Common myeloid progenitor, CD34-positive (primary cell): ENCODE data around the gene LSM11.

Source experiments
- CTCF ChIA-PET: fragments of 350-600 bp; sonication (Branson Sonifier 250); formaldehyde crosslinking; loops from one replicate; lab custom pipeline; 2021; ENCODE audit warnings: antibody characterized with exemption; lab: Charles Lee
- POLR2A ChIA-PET: fragments of 350-600 bp; sonication (Branson Sonifier 250); formaldehyde crosslinking; loops from one replicate; lab custom pipeline; 2021; ENCODE audit warnings: antibody characterized with exemption; lab: Charles Lee
- DNase-seq, 3 donors: peaks; one replicate each; pipeline versions ENCODE4 v3.0.0 to v3.0.0-alpha.2; 2013
- H3K27ac ChIP-seq, 2 experiments: 1 replicate in 1 of 2; 2 replicates in 1 of 2; pipeline ENCODE4 v1.7.0; 2013; ENCODE audit warnings: inconsistent platforms in 2 of 2, low read length in 2 of 2, mild to moderate bottlenecking in 2 of 2, low read depth in 1 of 2, moderate library complexity in 1 of 2; ENCODE audit not compliant: severe bottlenecking in 2 of 2, insufficient read depth in 1 of 2, poor library complexity in 1 of 2
- H3K27me3 ChIP-seq, 5 experiments: replicated peaks in 2 of 5; 1 replicate in 3 of 5; 2 replicates in 2 of 5; pipeline versions ENCODE4 v1.6.1 to v1.7.0; 2013; ENCODE audit warnings: low read length in 4 of 5, mild to moderate bottlenecking in 2 of 5, moderate library complexity in 2 of 5, inconsistent platforms in 1 of 5; ENCODE audit not compliant: insufficient read depth in 5 of 5, control insufficient read depth in 4 of 5
- H3K36me3 ChIP-seq, 4 experiments: 1 replicate in 2 of 4; 2 replicates in 2 of 4; pipeline versions ENCODE4 v1.6.1 to v1.7.0; 2013; ENCODE audit warnings: low read length in 3 of 4, control low read depth in 1 of 4, mild to moderate bottlenecking in 1 of 4; ENCODE audit not compliant: control insufficient read depth in 4 of 4, insufficient read depth in 4 of 4
- H3K4me1 ChIP-seq, 4 experiments: 1 replicate in 3 of 4; 2 replicates in 1 of 4; pipeline versions ENCODE4 v1.6.1 to v1.7.1; 2013; ENCODE audit warnings: low read length in 3 of 4, mild to moderate bottlenecking in 3 of 4, control low read depth in 1 of 4, inconsistent platforms in 1 of 4, moderate library complexity in 1 of 4; ENCODE audit not compliant: control insufficient read depth in 4 of 4, insufficient read depth in 4 of 4; ENCODE audit errors: control extremely low read depth in 1 of 4
- H3K4me3 ChIP-seq, 7 experiments: 1 replicate in 4 of 7; 2 replicates in 3 of 7; pipeline versions ENCODE4 v1.5.1 to v1.7.0; 2013; ENCODE audit warnings: mild to moderate bottlenecking in 7 of 7, low read length in 6 of 7, moderate library complexity in 6 of 7, inconsistent platforms in 2 of 7, low read depth in 2 of 7, control low read depth in 1 of 7; ENCODE audit not compliant: insufficient read depth in 4 of 7, control insufficient read depth in 1 of 7; ENCODE audit errors: extremely low read depth in 1 of 7
- H3K9me3 ChIP-seq, 5 experiments: 1 replicate in 4 of 5; 2 replicates in 1 of 5; pipeline versions ENCODE4 v1.6.1 to v1.7.1; 2013; ENCODE audit warnings: low read length in 4 of 5, mild to moderate bottlenecking in 2 of 5, inconsistent platforms in 1 of 5, low read depth in 1 of 5, moderate library complexity in 1 of 5; ENCODE audit not compliant: control insufficient read depth in 4 of 5, insufficient read depth in 2 of 5; ENCODE audit errors: control extremely low read depth in 1 of 5
- WGBS: methylation state at CpG from one replicate; pipeline ENCODE4 v1.1.5; 2013; ENCODE audit not compliant: insufficient coverage; 5-methylcytosine and 5-hydroxymethylcytosine counted together

Gene LSM11

DNA sequence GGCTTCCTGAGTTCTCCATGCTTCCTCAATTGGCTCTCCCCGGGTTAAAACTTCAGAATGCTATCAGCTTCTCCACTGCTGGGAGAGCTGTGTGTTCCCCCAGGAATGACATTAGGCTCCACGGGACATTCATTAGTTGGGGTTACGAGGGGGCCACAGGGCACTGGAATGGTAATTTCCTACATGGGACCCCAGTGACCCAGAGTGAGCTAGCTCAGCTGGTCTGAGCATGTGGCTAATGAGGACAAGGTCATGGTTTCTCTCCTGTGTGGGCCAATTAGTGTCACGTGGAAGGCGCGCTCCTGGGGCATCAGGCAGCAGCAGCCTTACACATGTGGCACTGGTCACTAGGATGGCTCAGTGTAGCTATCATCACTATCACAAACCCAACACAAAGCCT lies 21.0 kb downstream of the LSM11 start:
- ChIA-PET CTCF (interaction anchor here (1.8 to 2.0 kb wide), 2 partner anchors 9 to 13 kb away, joined by 4 to 8 read pairs; no protein-coding TSS in a partner anchor), POLR2A (interaction anchor here (0.5 kb wide), 1 partner anchor 83 kb away, joined by 3 read pairs; no protein-coding TSS in a partner anchor)
- Histone ChIP-seq H3K4me3 (no peak overlapping the region), H3K4me1 (peaks cover 0 to 3% (median 0%) of the 10 kb centered on the region in 4 experiments), H3K36me3 (peaks cover 0 to 4% (median 2%) of the 10 kb centered on the region in 4 experiments), H3K9me3 (no peaks in the 10 kb centered on the region), H3K27ac (no peak overlapping the region), H3K27me3 (no peaks in the 10 kb centered on the region)
- no peak for DNase-seq
- WGBS = 92% methylated on average over 5 of the region's 6 CpGs

GRCh38 chr5:157766442-157766841 lies 22.9 kb downstream of the LSM11 start:
- Histone ChIP-seq H3K36me3 (no peaks in the 10 kb centered on the region), H3K4me3 (no peak overlapping the region), H3K27ac (no peak overlapping the region), H3K27me3 (no peaks in the 10 kb centered on the region), H3K9me3 (no peaks in the 10 kb centered on the region), H3K4me1 (peaks cover 0 to 3% (median 0%) of the 10 kb centered on the region in 4 experiments)
- ChIA-PET POLR2A (no interaction called here), CTCF (no interaction called here)
- no peak for DNase-seq
- 98% methylated on average over 6 of the region's 7 CpGs for WGBS

- Histone ChIP-seq H3K4me1 (peaks cover 0 to 3% (median 0%) of the 10 kb centered on the region in 4 experiments), H3K27me3 (no peaks in the 10 kb centered on the region), H3K27ac (no peak overlapping the region), H3K4me3 (no peak overlapping the region), H3K36me3 (no peaks in the 10 kb centered on the region), H3K9me3 (no peaks in the 10 kb centered on the region)
- ChIA-PET POLR2A (no interaction called here), CTCF (no interaction called here)
- DNase-seq = no peak
- WGBS = no CpG with 5 or more reads among the region's 1 CpG
These were observed 23.4 kb downstream of the LSM11 start for GRCh38 chr5:157766902-157767301.

DNA sequence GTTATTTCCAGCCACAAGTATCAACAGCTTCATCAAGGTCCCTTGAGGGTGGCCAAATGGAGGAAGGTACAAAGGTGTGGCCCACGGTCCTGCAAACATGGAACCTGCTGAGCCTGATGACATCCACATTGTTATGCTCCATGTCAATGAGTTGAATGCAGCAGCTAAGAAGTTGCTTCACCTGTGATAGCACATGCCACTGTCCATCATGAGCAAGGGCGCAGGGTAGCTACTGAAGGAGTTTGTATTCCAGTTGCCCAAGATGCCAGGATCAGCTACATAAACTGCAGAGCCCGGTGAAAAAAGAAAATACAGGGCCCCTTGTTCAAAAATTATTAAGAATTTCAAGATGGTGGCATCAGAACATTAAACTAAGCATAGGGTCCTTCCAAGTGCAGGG lies 24.2 kb downstream of the LSM11 start:
- WGBS = 100% methylated on average over 3 of the region's 3 CpGs
- H3K4me1 ChIP-seq = no peaks in the 10 kb centered on the region
- ChIA-PET POLR2A (no interaction called here), CTCF (interaction anchor here (8.1 kb wide), 1 partner anchor 7 kb away, joined by 46 read pairs; no protein-coding TSS in a partner anchor)
- no peaks in the 10 kb centered on the region for H3K27me3 ChIP-seq
- DNase-seq = no peak
- no peak overlapping the region for H3K4me3 ChIP-seq
- no peak overlapping the region for H3K27ac ChIP-seq
- H3K9me3 ChIP-seq = no peaks in the 10 kb centered on the region
- no peaks in the 10 kb centered on the region for H3K36me3 ChIP-seq

- CTCF ChIA-PET = interaction anchor here (8.1 kb wide), 1 partner anchor 10 kb away, joined by 46 read pairs; no protein-coding TSS in a partner anchor
- Histone ChIP-seq H3K27ac (no peak overlapping the region), H3K36me3 (no peaks in the 10 kb centered on the region), H3K4me1 (no peaks in the 10 kb centered on the region), H3K9me3 (no peaks in the 10 kb centered on the region), H3K4me3 (no peak overlapping the region), H3K27me3 (no peaks in the 10 kb centered on the region)
- WGBS = 100% methylated on average over 2 of the region's 4 CpGs
- DNase-seq = no peak
- POLR2A ChIA-PET = no interaction called here
These were observed 27.2 kb downstream of the LSM11 start for GRCh38 chr5:157770665-157771064.

DNA sequence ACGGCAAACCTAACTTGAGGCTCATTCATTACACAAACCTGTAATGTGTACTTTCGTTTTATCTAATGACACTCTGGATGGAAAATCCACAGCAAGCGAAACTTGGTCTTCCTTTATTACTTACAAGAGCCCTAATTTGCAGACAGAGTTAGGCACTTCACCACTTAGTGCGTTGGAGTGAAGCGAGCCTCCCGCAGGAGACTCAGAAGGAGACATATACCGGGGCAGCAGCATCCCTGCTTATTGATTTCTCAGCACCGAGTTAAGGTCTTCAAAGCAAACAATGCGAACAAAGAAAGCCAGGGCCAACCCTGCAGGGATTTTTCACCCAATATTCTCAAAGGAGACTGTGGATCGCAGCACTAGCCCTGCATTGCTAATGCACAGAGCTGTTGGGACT lies 28.6 kb downstream of the LSM11 start:
- no peaks in the 10 kb centered on the region for H3K36me3 ChIP-seq
- no peaks in the 10 kb centered on the region for H3K27me3 ChIP-seq
- no peaks in the 10 kb centered on the region for H3K4me1 ChIP-seq
- H3K9me3 ChIP-seq = no peaks in the 10 kb centered on the region
- no peak overlapping the region for H3K27ac ChIP-seq
- no peak overlapping the region for H3K4me3 ChIP-seq
- 91% methylated on average over 8 of the region's 10 CpGs for WGBS
- ChIA-PET CTCF (interaction anchor here (1.9 to 8.1 kb wide), 2 partner anchors 11 to 22 kb away, joined by 5 to 46 read pairs; no protein-coding TSS in a partner anchor), POLR2A (no interaction called here)
- DNase-seq = no peak

- H3K27me3 ChIP-seq = no peaks in the 10 kb centered on the region
- ChIA-PET CTCF (no interaction called here), POLR2A (no interaction called here)
- DNase-seq = no peak
- H3K4me3 ChIP-seq = no peak overlapping the region
- no peak overlapping the region for H3K27ac ChIP-seq
- H3K36me3 ChIP-seq = no peaks in the 10 kb centered on the region
- H3K4me1 ChIP-seq = no peaks in the 10 kb centered on the region
- WGBS = 93% methylated on average over 2 of the region's 8 CpGs
- no peaks in the 10 kb centered on the region for H3K9me3 ChIP-seq
These were observed 34.8 kb downstream of the LSM11 start for GRCh38 chr5:157778121-157778805.
